AG09319 (cell line): Measurements from ENCODE around the gene C1orf35.

Source experiments
- DNase-seq: peaks from one replicate; pipeline ENCODE4 v3.0.0-alpha.2; 2010; ENCODE audit warnings: low read depth; ENCODE audit errors: extremely low read depth
- TF ChIP-seq, protein P1 (sequence below): IDR thresholded peaks from 2 replicates; pipeline ENCODE4 v1.5.1; 2011; ENCODE audit warnings: low read depth, mild to moderate bottlenecking, inconsistent platforms, low read length, moderate library complexity

C1orf35 gene

GRCh38 chr1:228065543-228066347 is 37.4 kb downstream of the C1orf35 start:
- TF ChIP-seq, protein P1, sequence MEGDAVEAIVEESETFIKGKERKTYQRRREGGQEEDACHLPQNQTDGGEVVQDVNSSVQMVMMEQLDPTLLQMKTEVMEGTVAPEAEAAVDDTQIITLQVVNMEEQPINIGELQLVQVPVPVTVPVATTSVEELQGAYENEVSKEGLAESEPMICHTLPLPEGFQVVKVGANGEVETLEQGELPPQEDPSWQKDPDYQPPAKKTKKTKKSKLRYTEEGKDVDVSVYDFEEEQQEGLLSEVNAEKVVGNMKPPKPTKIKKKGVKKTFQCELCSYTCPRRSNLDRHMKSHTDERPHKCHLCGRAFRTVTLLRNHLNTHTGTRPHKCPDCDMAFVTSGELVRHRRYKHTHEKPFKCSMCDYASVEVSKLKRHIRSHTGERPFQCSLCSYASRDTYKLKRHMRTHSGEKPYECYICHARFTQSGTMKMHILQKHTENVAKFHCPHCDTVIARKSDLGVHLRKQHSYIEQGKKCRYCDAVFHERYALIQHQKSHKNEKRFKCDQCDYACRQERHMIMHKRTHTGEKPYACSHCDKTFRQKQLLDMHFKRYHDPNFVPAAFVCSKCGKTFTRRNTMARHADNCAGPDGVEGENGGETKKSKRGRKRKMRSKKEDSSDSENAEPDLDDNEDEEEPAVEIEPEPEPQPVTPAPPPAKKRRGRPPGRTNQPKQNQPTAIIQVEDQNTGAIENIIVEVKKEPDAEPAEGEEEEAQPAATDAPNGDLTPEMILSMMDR = no peak
- no peak for DNase-seq

DNA sequence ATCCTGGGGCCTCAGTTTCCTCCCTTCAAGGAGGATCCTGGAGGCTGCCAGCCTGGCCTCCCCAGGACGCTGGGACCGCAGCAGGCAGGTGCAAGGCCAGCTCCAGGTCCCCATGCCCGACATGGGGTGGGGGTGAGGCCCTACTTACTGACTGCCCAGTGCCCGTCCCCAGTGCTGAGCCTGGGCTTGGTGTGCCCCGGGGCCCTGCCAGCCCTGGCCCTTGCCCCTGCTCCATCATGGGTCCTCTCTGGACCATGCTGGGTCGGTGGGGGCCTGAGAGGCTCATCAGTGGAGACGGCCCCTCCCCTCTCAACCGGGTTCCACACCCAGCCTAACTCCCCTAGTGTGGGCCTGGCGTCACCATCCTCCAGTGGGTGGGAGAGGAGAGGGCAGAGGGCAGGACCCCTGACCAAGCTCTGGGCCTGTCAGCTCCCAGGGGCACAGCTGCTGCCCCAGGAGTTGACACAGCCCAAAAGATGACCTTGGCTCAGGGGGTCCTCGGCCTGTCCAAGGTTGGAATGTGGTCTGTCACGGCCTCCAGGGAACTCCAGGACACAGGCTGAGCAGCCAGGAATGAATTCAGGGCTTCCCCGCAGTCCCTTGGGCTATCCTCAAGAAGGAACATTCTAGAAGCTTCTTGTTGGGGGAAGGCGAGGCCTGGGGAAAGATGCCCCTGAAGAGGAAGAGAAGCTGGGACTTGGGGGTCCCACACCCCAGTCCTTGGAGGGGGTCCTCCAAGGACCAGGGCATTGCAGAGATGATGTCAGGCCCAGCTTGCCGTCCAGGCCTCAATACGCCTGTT is 38.2 kb downstream of the C1orf35 start:
- TF ChIP-seq, protein P1 = no peak

GRCh38 chr1:228064296-228064695 is 38.8 kb downstream of the C1orf35 start:
- TF ChIP-seq, protein P1 = no peak
- DNase-seq = no peak

More for the DNA sequence above, 38.2 kb downstream of the C1orf35 start:
- no peak for DNase-seq

DNA sequence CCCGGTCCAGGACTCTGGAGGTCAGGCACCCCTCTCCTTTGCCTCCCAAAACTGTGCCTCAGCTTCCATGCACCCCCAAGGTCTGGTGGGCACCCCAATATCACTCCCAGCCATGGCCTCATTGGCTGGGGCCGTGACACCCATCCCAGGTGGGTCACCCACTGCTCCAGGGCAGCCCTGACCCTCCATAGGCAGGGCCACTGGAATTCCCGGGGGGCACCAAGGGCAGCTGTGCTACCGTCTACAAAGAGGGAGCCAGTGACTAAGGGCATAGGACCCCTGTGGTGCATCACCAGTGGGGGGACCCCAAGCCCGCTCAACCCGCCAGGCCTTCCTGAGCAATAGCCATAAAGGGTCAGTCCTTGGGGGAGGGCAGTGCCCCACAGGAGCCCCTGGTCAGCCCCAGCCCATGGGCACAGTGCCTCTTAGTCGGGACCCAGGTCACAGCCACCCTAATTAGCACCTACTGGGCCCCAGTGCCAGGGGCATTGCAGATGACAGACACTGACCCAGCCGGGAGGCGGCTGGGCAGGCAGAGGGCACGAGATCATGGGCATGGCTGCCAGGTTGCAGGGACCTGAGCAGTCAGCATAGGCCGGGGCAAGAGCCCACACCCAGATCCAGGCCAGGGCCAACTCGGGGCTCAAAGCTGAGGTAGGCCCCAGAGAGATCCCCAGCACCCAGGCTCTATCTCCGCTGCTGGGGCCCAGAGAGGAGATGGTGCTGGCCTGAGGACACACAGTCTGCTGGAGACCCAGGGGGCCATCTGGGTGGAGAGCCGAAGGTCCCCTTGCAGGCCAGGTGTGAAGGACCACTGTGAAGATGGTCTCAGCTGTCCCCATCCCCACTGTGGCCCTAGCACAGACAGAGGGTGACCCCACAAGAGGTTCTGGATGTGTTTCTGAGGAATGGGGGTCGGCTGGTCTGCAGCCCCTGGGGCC is 39.6 kb downstream of the C1orf35 start:
- TF ChIP-seq, protein P1 = no peak

GRCh38 chr1:228062812-228063211 is 40.3 kb downstream of the C1orf35 start:
- DNase-seq = no peak
- TF ChIP-seq, protein P1 = no peak

More for the DNA sequence above, 39.6 kb downstream of the C1orf35 start:
- no peak for DNase-seq

DNA sequence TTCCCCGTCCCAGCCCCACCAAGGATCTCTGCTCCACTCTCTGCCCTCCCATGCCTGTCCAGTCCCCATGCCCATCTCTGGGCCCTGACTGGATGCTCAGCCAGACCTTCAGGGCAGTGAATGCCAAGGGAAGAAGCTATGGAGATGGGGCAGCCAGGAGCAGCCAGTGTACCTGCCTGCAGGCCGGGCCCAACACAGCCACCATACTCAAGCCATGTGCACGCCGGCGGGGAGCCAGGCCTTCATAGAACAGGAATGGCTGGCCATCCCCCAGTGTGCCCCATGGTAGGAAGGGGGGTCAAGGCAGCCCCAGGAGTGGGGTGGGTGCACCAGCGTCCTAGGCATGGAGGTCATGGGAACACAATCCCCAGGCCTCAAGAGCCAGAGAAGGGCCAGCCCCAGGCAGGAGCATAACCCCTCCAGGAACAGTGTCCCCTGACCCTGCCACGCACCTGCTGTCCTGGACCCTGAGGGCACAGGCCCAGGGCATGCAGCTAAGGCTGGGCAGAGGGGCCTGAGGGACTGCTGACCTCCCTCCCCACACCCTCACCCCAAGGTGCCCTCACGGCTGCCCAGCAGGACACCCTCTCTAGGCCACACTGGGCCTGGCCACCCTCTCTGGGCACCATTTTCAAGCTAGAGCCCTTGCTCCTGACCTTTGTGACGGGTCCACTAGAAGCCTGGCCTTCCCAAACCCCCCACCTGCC is 40.9 kb downstream of the C1orf35 start:
- TF ChIP-seq, protein P1 = no peak

More for the DNA sequence above, 40.9 kb downstream of the C1orf35 start:
- DNase-seq = no peak
